Ishikawa (cell line): ENCODE measurements around the gene FSTL3.

Experiments
- NFIC ChIP-seq: IDR thresholded peaks from 2 replicates; pipeline ENCODE4 v1.6.1; 2012
- RAD21 ChIP-seq: IDR thresholded peaks from 2 replicates; pipeline ENCODE4 v1.6.1; 2012; ENCODE audit warnings: low read depth
- TF ChIP-seq, protein P1 (sequence below): IDR thresholded peaks from 2 replicates; pipeline ENCODE4 v1.6.1; 2012; ENCODE audit warnings: low read depth, mild to moderate bottlenecking

DNA sequence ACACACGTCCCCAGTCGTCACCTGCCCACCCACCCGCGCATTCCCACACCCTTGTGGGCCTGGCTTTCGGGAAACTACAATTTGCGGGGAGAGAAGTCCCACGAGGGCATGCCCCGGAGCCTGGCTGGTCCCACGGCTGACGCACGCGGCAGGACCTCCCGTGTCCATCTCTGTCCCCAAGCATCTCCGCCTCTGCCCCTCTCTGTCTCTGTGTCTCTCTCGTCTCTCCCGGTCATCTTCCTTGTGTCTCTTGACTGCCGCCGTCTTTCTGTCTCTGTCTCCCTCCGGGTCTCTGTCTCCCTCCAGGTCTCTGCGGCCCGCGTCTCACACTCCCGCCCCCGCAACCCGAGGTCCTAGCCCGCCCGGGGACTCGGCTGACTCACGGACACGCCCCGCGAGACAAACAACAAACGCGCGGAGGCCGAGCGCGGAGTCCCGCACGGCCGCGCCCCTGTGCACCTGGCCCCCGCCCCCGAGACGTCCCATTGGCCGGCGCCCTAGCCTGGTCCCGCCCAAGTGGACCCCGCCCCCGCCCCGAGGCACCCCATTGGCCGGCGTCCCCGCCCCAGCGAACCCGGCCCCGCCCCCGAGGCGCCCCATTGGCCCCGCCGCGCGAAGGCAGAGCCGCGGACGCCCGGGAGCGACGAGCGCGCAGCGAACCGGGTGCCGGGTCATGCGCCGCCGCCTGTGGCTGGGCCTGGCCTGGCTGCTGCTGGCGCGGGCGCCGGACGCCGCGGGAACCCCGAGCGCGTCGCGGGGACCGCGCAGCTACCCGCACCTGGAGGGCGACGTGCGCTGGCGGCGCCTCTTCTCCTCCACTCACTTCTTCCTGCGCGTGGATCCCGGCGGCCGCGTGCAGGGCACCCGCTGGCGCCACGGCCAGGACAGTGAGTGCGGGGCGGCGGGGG, 36.7 kb upstream of the FSTL3 start, which contains the start of gene FGF22:
- TF ChIP-seq, protein P1, sequence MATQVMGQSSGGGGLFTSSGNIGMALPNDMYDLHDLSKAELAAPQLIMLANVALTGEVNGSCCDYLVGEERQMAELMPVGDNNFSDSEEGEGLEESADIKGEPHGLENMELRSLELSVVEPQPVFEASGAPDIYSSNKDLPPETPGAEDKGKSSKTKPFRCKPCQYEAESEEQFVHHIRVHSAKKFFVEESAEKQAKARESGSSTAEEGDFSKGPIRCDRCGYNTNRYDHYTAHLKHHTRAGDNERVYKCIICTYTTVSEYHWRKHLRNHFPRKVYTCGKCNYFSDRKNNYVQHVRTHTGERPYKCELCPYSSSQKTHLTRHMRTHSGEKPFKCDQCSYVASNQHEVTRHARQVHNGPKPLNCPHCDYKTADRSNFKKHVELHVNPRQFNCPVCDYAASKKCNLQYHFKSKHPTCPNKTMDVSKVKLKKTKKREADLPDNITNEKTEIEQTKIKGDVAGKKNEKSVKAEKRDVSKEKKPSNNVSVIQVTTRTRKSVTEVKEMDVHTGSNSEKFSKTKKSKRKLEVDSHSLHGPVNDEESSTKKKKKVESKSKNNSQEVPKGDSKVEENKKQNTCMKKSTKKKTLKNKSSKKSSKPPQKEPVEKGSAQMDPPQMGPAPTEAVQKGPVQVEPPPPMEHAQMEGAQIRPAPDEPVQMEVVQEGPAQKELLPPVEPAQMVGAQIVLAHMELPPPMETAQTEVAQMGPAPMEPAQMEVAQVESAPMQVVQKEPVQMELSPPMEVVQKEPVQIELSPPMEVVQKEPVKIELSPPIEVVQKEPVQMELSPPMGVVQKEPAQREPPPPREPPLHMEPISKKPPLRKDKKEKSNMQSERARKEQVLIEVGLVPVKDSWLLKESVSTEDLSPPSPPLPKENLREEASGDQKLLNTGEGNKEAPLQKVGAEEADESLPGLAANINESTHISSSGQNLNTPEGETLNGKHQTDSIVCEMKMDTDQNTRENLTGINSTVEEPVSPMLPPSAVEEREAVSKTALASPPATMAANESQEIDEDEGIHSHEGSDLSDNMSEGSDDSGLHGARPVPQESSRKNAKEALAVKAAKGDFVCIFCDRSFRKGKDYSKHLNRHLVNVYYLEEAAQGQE, result no peak
- no peak for TF ChIP-seq NFIC
- no peak for TF ChIP-seq RAD21
